ENCODE data around the gene GALNT11. TPM values are rescaled to one million over a fixed set of nuclear protein-coding genes. Genes with fewer than 3 reads are reported as not detected.

GALNT11 gene
- total and polyA plus RNA-seq, 8 donors = 13.6 to 331 (median 26.6) TPM

- 73 to 83% (median 76%) methylated on average over 5 of the region's 5 CpGs for WGBS, 5 donors
- intact Hi-C loops (cut with DNase I; ENCODE audit: low total_unique reads) = no loop called here
- peaks cover 0 to 9% (median under 1%) of the 10 kb centered on the region in 3 donors for H3K27me3 ChIP-seq
- TF ChIP-seq POLR2A (IDR thresholded peaks at IDR 0.05) = no peak
- TF ChIP-seq, protein P1, sequence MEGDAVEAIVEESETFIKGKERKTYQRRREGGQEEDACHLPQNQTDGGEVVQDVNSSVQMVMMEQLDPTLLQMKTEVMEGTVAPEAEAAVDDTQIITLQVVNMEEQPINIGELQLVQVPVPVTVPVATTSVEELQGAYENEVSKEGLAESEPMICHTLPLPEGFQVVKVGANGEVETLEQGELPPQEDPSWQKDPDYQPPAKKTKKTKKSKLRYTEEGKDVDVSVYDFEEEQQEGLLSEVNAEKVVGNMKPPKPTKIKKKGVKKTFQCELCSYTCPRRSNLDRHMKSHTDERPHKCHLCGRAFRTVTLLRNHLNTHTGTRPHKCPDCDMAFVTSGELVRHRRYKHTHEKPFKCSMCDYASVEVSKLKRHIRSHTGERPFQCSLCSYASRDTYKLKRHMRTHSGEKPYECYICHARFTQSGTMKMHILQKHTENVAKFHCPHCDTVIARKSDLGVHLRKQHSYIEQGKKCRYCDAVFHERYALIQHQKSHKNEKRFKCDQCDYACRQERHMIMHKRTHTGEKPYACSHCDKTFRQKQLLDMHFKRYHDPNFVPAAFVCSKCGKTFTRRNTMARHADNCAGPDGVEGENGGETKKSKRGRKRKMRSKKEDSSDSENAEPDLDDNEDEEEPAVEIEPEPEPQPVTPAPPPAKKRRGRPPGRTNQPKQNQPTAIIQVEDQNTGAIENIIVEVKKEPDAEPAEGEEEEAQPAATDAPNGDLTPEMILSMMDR (IDR thresholded peaks at IDR 0.05) = no peak
- TF ChIP-seq EP300 (IDR thresholded peaks at IDR 0.05) = no peak
- TF ChIP-seq POLR2AphosphoS5 (IDR thresholded peaks at IDR 0.05) = no peak
- no peaks in the 10 kb centered on the region for H3K36me3 ChIP-seq
- no peaks in the 10 kb centered on the region for H3K4me1 ChIP-seq
- no peaks in the 10 kb centered on the region for H3K9me3 ChIP-seq
- no peak overlapping the region for H3K4me3 ChIP-seq
- no peak overlapping the region for H3K27ac ChIP-seq
- no peak for DNase-seq
Observed at GRCh38 chr7:151982806-151983205, 42.7 kb upstream of the GALNT11 start.

GRCh38 chr7:151984612-151985011 is 40.9 kb upstream of the GALNT11 start:
- Histone ChIP-seq H3K9me3 (no peaks in the 10 kb centered on the region), H3K36me3 (no peaks in the 10 kb centered on the region), H3K27ac (no peak overlapping the region), H3K27me3 (peaks cover 0 to 15% (median 4%) of the 10 kb centered on the region in 3 donors), H3K4me1 (no peaks in the 10 kb centered on the region), H3K4me3 (no peak overlapping the region)
- 77 to 91% (median 87%) methylated on average over 3 of the region's 3 CpGs for WGBS, 5 donors
- intact Hi-C loops (cut with DNase I; ENCODE audit: low total_unique reads) = no loop called here
- TF ChIP-seq EP300 (IDR thresholded peaks at IDR 0.05) (no peak), POLR2AphosphoS5 (IDR thresholded peaks at IDR 0.05) (no peak), POLR2A (IDR thresholded peaks at IDR 0.05) (no peak)
- TF ChIP-seq, protein P1 (IDR thresholded peaks at IDR 0.05) = no peak
- DNase-seq = no peak

DNA sequence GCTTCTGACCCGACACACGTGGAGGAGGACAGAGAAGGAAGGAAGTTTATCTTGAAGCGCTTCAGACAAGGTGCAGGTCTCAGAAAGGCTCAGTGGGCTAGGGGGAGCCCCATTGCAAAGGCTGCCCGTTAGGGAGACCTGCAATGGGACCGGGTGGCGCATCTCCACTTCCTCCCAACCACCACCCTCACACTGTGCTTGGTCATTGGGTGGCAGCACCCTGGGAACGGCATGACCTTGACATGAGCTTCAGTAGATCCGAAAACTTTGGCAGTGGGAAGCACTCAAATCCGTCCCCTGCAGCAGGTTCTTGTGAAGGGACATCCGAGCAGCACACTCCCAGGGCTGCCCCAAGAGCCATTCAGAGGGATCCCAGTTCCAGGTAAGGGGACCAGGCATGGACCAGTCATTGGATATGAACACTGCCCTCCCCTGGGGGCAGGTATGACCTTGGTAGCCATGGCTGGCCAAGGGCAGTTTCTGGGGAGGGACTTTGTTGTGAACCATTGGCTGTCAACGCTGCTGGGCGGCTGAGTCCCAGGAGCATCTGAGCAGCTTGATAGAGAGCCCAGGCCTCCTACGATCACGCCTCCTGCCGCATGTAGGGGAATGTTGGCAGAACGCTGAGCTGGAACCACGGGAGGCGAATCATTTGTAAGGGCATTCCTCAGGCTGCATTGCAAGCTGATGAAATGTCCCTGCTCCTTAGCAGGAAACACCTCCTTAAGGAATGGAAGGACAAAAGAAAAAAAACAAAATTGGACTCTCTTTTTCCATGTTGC is 37.5 kb upstream of the GALNT11 start:
- no peaks in the 10 kb centered on the region for H3K9me3 ChIP-seq
- TF ChIP-seq, protein P1 (IDR thresholded peaks at IDR 0.05) = no peak
- no peak for TF ChIP-seq EP300 (IDR thresholded peaks at IDR 0.05)
- TF ChIP-seq POLR2AphosphoS5 (IDR thresholded peaks at IDR 0.05) = no peak
- TF ChIP-seq POLR2A (IDR thresholded peaks at IDR 0.05) = no peak
- WGBS, 5 donors = 72 to 79% (median 76%) methylated on average over 16 to 18 of the region's 18 CpGs
- H3K27ac ChIP-seq = no peak overlapping the region
- DNase-seq = no peak
- H3K36me3 ChIP-seq = no peaks in the 10 kb centered on the region
- H3K4me1 ChIP-seq = peaks cover 0 to 9% (median 4%) of the 10 kb centered on the region in 4 donors
- intact Hi-C loops (cut with DNase I; ENCODE audit: low total_unique reads) = no loop called here
- H3K27me3 ChIP-seq = peaks cover 0 to 26% (median 4%) of the 10 kb centered on the region in 3 donors
- no peak overlapping the region for H3K4me3 ChIP-seq

DNA sequence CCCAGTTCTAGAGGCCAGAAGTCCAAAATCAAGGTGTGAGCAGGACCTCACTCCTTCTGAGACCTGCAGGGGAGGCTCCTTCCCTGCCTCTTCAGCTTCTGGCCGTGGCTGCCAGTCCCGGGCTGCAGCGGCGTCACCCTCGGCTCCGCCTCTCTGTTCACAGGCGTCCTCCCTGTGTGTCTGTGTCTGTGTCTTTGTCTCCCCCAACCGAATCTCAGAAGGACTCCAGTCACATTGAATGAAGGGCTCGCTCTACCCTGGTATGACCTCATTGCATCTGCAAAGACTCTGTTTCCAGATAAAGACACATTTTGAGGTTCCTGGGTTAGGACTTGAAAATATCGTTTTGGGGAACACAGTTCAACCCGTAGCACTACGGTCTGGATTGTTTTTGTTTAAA is 33.1 kb upstream of the GALNT11 start:
- Histone ChIP-seq H3K36me3 (no peaks in the 10 kb centered on the region), H3K27me3 (peaks cover 0 to 32% (median 4%) of the 10 kb centered on the region in 3 donors), H3K9me3 (no peaks in the 10 kb centered on the region), H3K4me3 (no peak overlapping the region), H3K27ac (no peak overlapping the region), H3K4me1 (peaks cover 0 to 9% (median 4%) of the 10 kb centered on the region in 4 donors)
- DNase-seq = peak; percentile 58 to 71
- intact Hi-C loops (cut with DNase I; ENCODE audit: low total_unique reads) = no loop called here
- no peak for TF ChIP-seq EP300 (IDR thresholded peaks at IDR 0.05)
- no peak for TF ChIP-seq POLR2A (IDR thresholded peaks at IDR 0.05)
- TF ChIP-seq, protein P1 (IDR thresholded peaks at IDR 0.05) = peak in 2 of 7 experiments; percentile 12 to 16
- no peak for TF ChIP-seq POLR2AphosphoS5 (IDR thresholded peaks at IDR 0.05)
- 8 to 19% (median 11%) methylated on average over 12 of the region's 12 CpGs for WGBS, 5 donors
